GM19468 (cell line): ENCODE measurements around the gene PLPPR2.
"Not testable (repeated sequence)": the region's sequence is repeated elsewhere in the genome, so short reads cannot be mapped to it uniquely, and the experiment has no call there.

Source experiments
- ATAC-seq: cut with Tn5 transposase; IDR thresholded peaks from one replicate; pipeline ENCODE4 v1.9.1; 2021; ENCODE audit warnings: mild to moderate bottlenecking, moderate library complexity, moderate number of reproducible peaks; ENCODE audit not compliant: unreplicated experiment; ENCODE audit errors: extremely low read depth

Gene PLPPR2

DNA sequence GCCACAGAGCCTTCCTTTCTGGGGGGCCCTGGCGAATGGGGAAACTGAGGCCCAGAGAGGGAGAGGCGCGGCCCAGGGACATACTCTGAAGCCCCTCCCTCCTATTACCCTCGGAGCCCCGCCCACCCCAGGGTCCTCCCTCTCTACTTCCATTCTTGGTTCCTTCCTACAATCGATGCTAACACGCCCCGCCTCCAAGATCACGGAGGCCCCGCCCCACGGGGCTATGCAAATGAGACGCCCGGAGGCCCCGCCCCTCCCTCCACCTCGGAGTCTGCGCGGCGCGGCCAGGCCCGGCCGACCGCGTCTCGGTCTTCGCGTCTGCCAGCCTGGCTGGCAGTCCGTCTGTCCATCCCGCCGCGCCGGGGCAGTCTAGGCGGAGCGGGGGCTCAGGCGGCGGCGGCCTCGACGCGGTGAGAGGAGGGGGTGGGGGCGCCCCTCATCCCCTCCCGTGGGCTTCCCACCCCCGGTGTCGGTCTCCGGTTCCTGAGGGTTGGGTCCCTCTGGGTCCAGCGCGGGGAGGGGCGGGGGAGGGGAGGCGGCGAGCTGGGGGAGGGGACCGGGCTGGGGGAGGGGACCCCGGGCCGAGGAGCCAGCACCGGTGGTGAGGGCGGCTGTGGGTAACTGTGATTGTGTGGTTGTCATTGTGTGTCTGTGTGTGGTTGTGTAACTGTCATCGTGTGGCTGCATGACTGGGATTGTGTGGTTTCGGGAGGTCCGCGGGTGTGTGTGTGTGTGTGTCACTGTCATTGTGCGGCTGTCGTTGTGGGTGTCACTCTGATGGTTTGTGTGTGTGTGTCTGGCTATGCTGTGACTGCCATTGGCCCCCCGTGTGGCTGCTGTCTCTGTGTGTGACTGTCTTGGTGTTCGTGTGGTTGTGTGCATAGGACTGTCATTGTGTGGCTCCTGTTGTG, at the start of gene PLPPR2:
Gene PLPPR2 (plus strand): TSS at position 273 of the 914 bp plus-strand sequence. CDS start 2,242 bp downstream, outside the sequence.
- no peak for ATAC-seq

DNA sequence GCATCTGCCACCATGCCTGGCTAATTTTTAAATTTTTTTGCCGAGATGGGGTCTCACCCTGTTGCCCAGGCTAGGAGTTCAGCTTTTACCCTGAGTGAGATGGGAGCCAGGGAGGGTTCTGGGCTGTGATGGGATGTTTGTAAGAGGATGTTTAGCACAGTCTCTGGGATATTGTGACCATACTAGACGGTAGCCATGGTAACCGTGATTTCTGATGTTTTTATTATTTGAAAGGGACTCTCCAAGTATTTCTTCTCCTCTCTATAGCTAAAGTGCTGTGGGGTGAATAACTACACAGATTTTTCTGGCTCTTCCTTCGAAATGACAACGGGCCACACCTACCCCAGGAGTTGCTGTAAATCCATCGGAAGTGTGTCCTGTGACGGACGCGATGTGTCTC, 48.9 kb upstream of the PLPPR2 start:
- ATAC-seq = no peak

- ATAC-seq = not testable (repeated sequence)
Observed at GRCh38 chr19:11320278-11320995, 34.8 kb upstream of the PLPPR2 start.

DNA sequence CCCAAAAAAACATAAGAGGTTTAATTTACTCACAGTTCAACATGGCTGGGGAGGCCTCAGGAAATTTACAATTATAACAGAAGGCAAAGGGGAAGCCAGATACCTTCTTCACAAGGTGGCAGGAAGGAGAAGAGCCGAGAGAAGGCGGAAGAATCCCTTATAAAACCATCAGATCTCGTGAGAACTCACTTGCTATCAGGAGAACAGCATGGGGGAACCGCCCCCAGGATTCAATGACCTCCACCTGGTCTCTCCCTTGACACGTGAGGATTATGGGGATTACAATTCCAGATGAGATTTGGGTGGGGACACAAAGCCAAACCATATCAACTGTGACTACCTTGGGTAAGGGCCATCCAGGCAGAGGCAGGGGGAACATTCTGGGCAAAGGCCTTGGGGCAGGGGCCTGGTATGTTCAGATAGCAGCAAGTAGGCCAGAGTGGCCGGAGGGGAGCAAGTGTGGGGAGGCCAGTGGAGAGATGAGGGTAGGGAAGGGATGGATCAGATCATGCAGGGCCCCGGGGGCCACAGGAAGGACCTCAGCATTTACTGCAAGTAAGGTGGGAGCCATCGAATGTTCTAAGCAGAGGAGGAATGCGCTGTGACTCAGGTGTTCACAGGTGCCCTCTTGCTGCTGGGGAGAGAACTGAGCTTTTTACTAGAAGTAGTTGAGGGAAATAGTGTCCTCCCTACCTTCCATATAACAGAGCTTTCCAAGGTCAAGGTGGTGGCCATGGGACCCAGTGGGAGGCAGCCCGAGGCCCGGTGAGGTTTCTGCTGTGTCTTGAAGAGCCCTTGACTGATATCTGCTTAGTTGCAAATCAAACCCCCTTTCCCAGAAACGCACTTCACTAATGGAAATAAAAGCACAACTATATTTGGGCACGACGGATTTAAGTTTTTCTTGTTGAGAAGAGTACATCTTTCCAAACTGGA, 33.8 kb upstream of the PLPPR2 start:
- no peak for ATAC-seq

DNA sequence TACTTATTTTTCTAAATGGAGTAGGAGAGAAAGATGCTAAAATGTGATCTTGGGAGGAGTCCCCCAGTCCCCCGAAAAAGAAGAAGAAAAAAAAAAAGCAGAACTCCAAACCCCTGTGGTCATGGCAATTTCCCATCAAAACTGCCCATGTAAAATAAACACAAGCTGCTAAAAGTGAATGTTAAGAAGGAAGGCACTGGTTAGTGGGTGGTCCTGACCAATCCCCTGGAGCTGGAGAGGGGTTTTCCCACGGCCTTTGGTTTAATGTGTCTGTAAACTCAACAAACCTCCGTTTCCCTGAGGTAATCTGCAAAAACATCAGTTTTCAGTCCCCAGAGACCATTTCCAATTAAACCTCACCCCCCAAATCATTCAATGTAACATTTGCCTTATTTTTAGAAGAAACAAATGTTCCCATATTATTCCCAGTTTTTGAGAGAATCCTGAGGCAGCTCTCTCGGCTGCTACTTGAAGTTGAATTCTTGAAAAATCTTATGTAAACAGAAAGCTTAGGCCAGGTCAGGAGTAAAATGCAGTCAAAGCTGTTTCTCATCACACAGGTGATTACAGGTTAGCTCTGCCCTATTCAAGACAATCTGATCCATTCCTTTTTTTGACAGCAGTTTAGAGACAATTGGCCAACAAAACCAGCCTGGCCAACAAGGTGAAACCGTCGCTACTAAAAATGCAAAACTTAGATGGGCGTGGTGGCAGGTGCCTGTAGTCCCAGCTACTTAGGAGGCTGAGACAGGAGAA, 32.8 kb upstream of the PLPPR2 start:
- no peak for ATAC-seq

DNA sequence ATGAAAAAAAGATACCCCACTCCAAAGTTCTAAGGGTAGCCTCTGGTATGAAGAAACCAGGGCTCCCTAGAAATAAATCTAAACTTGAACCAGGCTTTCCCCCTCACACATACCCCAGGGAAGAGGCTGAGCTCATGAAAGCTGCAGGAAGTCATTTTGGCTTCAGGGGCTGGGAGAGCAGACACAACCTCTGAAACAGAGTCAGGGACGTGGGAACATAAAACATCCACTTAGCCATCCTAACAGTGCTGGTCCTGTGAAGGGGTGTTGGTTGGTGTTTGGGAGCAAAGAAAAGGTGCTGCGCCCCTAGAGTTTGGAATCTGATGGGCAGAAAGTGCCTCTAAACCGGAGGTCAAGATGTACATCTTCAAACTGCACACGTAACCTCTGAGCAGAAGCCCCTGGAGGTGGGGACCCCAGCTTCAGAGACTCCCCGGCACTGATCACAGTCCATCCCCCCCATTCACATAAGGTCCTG, 31.6 kb upstream of the PLPPR2 start:
- no peak for ATAC-seq

DNA sequence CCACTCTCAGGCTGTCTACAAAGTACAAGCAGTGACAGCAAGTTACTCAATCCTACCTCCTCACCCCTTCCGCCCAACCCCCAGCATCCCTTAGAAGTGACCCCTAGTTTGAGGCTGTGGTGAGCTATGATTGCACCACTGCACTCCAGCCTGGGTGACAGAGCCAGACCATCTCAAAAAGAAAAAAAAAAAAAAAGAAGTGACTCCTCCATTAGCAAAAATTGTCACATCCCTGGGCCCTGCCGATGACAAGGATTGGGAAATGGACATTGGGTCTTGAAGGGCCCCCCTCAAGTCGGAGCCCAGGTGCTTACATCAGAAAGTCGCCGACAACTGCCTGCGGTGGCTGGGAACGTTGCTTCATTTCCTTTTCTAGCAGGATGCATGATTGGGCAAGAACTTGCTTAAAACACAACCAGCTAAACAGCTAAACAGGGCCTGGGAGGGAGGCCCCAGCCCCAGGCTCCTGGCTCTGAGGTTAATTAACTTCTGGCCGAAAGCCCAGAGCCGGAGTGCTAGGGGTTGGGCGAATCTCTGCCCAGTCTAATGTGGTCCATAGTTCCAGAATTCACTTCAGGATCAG, 31.1 kb upstream of the PLPPR2 start:
- no peak for ATAC-seq

- ATAC-seq = no peak
Observed at GRCh38 chr19:11324748-11325389, 30.4 kb upstream of the PLPPR2 start.

DNA sequence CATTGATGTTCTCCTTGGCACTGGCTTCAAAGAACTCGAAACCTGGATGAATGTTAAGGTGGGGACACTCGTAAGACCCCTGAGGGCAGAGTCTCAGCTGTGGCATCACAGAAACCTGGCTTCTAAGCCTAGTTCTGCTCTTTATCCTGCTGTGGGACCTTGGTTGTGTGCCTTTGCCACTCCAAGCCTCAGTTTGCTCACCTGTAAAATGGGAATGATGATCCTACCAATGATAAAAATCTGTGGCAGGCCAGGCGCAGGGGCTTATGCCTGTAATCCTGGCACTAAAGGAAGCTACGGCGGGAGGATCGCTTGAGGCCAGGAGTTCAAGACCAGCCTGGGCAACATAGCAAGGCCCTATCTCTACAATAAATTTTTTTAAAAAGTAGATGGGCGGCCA, 29.7 kb upstream of the PLPPR2 start:
- no peak for ATAC-seq

DNA sequence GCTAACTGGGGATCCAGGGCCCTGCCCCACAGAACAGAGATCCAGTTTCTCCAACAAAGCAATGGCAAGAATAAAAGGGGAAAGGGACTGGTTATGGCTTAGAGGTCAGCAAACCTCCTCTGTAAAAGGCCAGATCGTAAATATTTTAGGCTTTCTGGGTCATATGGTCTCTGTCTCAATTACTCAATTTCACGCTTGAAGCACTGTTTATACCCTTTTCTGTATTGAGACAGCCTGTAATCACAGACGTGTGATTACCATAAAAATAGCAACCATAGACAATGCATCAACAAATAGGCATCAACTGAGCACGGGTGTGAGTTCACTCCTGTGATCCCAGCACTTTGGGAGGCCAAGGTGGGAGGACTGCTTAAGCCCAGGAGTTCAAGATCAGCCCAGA, 25.1 kb upstream of the PLPPR2 start:
- no peak for ATAC-seq

- ATAC-seq = no peak
Observed at GRCh38 chr19:11331502-11331901, 23.7 kb upstream of the PLPPR2 start.

DNA sequence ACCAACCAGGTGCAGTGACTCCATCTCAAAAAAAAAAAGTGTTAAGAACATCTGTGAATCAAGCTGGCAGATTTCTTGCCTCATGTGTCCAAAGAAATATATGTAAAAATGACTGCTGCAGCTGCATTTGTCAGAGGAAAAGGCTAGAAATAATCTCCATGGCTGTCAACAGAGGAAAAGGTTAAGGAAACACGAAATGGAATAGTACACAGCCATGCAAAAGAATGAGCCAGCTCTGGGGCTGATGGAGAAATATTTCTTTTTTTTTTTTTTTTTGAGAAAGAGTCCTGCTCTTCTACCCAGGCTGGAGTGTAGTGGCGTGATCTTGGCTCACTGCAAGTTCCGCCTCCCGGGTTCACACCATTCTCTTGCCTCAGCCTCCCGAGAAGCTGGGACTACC, 22.4 kb upstream of the PLPPR2 start:
- ATAC-seq = no peak

GRCh38 chr19:11333838-11334237, 21.4 kb upstream of the PLPPR2 start:
- not testable (repeated sequence) for ATAC-seq

- ATAC-seq = no peak
Observed at GRCh38 chr19:11335449-11336146, 19.6 kb upstream of the PLPPR2 start.

DNA sequence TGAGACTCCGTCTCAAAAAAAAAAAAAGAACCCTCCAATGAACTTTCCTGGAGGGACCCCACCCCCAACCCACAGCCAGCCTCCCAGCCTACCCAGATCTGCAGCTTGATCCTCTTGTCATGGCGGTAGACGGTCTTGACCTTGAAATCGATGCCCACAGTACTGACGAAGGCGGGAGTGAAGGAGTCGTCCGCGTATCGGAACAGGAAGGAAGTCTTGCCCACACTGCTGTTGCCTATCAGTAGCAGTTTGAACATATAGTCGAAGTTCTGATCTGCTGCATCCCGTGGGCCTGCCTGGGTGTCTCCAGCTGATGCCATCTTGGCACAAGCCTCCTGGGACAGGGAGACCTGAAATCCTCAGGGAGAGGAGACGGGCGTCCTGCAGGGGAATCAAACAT, 18.2 kb upstream of the PLPPR2 start:
- no peak for ATAC-seq

GRCh38 chr19:11338121-11338520, 17.1 kb upstream of the PLPPR2 start:
- ATAC-seq = no peak

- no peak for ATAC-seq
Observed at GRCh38 chr19:11338569-11339253, 16.5 kb upstream of the PLPPR2 start.
